GM21529 (cell line): Measurements from ENCODE around the gene LCN1.

Source experiments
- ATAC-seq: cut with Tn5 transposase; IDR thresholded peaks from one replicate; pipeline ENCODE4 v1.9.1; 2021; ENCODE audit not compliant: unreplicated experiment

Gene LCN1

DNA sequence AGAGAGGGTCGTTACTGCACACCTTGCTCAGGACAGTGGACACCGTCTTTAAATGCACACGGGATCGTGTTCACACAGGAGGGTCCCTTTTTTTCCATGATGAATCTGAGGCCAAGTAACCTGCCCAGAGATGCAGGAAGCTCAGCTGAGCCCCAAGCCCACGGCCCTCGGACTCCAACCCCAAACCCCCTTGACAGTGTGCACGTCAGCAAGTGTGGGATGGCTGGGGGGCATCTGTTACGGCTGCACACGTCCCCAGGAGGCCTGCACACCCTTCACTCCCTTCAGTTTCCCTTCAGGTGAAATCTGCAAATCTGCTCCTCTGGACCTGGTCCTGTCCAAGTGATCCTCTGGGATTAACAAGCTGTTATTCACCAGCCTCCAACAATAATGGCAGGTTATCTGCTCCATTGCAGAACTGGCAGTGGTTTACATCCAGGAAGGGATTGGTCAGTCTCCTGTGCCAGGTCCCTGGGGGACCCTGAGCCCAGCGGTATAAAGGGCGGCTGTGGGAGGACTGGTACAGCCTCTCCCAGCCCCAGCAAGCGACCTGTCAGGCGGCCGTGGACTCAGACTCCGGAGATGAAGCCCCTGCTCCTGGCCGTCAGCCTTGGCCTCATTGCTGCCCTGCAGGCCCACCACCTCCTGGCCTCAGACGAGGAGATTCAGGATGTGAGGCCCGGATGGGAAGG lies at the start of gene LCN1:
LCN1 (plus strand) TSS at position 525 of the 692 bp plus-strand sequence; CDS start at position 583, 58 bp downstream.
- ATAC-seq: no peak

DNA sequence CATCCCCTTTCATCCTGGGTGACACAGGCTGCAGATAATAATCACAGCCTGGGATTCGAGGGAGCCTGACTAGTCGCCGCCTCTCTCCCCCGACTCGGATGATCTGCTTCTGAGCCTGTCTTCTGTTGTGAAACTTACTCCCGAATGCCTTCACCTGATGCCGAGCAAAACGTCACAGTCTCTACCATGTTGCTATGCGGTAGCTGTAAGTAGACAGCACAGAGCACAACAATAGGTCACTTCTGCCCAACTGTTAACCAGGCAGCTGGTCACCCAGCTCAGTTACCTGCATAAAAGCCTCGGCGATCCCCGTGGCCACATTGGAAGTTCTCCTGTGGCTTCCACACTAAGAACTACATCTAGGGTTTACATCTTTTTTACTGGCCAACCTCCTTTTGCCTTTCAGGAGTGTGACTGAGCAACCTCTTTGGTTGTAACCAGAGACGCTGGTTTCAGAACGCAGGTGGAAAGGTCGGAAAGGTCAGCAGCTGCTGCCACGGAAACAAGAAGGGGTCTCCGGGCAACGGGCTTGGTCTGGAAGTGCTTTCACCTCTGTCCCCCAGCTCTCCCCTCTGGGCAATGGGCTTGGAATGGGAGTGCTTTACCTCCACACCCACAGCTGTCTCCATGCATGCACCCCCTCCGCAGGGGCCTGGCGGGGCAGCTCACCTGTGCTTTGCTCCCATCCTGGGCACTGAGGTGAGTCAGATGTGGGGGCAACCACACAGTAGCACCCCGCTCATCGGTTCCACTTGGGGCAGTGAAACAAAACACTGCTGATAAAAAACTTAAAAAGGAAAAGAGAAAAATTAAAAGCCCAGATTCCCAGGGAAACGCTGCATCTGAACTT lies 49.2 kb upstream of the LCN1 start:
- no peak for ATAC-seq

DNA sequence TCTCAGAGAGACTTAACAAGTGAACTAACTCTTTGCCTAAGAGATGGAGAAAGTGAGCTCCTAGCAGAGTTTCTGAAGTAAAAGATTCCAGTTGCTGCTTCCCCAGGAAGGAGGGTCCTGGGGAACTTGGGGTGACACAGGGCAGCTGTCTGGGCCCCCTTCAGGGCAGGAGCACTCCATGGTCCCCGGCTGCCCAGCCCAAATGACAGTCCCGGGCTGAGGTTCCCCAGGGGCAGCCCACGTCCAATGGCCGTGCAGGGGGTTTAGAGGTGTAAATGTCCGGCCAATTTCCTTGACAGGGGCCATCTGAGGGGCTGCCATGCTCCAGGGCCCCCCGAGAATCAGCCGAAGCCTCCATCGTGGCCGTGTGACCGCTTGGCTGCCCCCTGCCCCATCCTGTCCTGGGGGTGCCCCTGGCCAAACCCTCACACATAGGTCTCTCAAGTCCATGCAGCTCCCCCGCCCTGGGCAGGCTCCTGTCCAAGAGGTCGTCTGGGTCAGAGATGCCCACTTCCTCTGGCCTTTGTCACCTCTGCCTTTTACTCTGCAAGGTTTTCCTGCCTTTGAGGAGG lies 47.2 kb upstream of the LCN1 start:
- no peak for ATAC-seq

DNA sequence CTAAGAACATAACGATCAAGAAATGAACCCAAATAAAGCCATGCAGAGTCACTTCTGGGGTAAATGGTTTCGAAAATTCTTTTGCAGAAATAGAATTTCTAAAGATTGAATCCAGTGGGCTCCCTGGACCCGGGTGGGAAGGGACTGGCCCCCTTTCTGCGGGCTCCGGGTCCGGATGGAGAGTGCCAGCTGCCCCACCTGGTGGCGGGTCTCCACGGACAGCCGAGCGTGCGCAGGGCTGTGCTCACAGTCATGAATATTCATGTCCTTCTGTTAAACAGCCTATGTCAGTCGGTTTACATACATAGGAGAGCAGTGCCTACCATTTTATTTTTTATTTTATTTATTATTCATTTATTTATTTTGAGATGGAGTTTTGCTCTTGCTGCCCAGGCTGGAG lies 46.3 kb upstream of the LCN1 start:
- no peak for ATAC-seq

- no peak for ATAC-seq
Observed at GRCh38 chr9:135476561-135477355, 44.5 kb upstream of the LCN1 start.

DNA sequence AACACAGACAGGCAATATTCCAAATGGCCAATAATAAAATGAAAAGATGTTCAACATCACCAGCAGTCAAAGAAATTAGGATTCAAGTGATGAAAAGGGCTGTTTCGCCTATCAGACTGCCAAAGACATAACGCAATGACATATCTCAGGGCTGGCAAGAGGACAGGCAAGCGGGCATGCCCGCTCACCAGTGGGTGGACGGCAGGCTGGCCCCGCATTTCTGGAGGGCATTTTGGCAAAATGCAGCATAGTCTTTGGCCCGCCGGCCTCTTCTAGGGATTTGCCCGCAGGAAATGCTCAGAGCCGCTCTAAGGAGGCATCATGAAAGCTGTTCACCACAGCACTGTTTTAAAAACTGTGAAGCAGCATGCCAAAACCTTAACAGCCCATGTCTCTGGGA lies 43.0 kb upstream of the LCN1 start:
- ATAC-seq: no peak

DNA sequence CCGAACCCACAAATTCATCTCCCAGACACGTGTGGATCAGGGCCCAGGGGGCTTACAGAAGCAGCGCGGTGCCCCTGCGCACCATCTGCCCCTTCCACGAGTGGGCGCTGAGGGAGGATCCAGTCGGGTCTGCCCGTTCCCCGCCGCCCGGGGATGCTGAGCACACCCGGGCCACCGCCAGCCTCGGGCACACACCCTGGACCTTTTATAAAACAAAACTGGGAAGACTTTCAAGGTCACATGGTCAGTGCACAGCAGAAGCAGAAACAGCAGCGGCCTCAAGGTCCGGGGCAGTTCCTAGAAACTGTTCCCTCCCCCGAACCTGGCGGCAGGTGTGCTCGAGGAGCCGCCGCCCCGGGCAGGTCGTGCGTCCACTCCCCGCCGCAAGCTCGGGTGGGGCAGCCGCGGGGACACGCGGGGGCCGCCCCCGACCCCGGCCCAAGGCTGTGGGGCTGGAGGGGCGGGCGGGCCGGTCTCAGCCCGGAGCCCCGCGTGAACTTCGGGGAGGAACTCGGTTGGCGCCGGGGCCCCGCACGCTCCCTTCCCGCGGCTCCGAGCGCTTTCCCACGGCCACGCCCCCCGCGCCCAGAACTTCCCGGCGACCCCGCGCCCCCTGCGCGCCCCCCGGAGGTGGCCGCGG lies 42.3 kb upstream of the LCN1 start:
- ATAC-seq: no peak

- no peak for ATAC-seq
Observed at GRCh38 chr9:135479469-135480052, 41.7 kb upstream of the LCN1 start, which contains the start of gene PPP1R26. TSS of gene PPP1R26 (plus strand) at chr9:135479782. CDS start at chr9:135484511, 4,729 bp downstream.

- ATAC-seq: no peak
Observed at GRCh38 chr9:135480071-135480939, 40.9 kb upstream of the LCN1 start.

DNA sequence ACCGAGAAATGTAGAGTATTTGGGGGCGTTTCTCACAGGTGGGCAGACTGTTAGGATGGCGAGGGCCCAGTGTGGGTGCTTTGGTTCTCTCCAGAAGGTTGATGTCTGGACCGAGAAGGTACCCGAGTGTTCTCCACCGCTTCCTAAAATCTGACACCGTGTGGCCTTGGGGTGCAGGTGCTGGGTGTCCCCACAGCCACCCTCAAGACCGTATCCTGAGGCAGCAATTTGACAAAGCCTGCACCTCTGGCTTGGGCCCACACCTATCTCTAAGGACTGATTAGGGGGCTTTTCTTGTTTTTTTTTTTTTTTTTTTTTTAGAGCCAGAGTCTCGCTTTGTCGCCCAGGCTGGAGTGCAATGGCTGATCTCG lies 40.3 kb upstream of the LCN1 start:
- ATAC-seq: no peak

GRCh38 chr9:135482015-135482754 lies 39.1 kb upstream of the LCN1 start:
- ATAC-seq: no peak

- no peak for ATAC-seq
Observed at GRCh38 chr9:135484460-135485277, 36.6 kb upstream of the LCN1 start.

- ATAC-seq: no peak
Observed at GRCh38 chr9:135485385-135485784, 35.9 kb upstream of the LCN1 start.

DNA sequence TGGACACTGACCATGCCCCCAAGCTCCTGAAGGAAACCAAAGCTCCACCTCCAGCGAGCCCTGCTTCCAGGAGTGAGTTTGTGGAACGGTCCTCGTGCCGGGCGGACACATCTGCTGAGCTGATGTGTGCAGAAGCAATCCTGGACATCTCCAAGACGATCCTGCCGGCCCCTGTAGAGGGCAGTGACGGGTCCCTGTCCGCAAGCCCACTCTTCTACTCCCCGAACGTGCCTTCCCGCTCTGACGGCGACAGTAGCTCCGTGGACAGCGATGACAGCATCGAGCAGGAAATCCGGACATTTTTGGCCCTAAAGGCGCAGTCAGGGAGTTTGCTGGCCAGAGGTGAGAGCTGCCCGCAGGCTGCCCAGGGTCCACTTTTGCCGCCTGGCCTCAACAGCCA lies 35.4 kb upstream of the LCN1 start:
- ATAC-seq: no peak

DNA sequence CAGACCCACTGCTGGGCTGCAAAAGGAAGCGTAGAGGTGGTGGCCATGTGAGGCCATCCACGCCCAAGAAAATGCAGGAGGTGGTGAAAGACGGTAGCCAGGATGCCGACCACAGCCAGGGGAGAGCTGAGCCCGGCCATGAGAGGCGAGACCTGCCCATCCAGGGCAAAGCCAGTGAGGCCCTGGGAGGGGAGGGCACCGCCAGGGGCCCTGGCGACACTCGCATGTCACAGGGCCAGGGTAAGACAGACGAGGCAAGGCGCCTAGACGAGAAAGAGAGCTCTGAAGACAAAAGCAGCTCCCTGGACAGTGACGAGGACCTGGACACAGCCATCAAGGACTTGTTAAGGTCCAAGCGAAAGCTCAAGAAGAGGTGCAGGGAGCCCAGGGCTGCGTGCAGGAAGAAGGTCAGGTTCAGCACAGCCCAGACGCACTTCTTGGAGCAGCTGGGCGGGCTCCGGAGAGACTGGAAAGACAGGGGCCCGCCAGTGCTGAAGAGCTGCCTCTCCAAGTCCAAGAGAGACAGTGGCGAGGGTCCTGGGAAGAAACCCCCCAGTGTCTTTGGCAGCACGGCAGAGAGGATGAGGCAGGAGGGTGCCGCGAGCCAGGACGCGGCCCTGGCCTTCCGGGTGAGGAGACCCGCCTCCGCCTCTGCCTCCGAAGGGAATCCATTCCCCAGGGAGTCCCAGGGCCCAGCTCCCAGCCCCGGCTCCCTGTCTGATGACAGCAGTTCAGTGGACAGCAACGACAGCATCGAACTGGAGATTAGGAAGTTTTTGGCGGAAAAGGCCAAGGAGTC lies 34.8 kb upstream of the LCN1 start:
- ATAC-seq: no peak

- ATAC-seq: no peak
Observed at GRCh38 chr9:135487281-135488012, 33.8 kb upstream of the LCN1 start.

DNA sequence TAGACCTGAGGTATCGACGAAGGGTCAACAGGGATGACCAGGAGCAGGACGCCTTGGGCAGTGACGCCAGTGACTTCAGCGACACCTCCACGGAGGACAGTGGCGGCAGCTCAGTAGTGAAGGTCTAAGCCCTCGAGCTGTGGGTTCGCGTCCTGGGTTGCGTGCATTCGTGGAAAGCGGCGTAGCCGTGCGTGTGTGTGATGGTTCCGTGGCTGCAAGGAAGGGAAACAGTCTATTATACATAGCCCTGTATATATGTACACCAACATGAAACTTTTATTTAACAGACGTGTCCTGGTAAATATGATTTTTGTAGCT lies 33.3 kb upstream of the LCN1 start:
- no peak for ATAC-seq
